ENCODE results near the gene ADAMTS7. TPM values are rescaled to one million over a fixed set of nuclear protein-coding genes. Genes with fewer than 3 reads are reported as not detected.

Gene ADAMTS7
- total and polyA plus RNA-seq, 2 of the 4 experiments (the other 2 are of a cell fraction) = 1.4 to 12.6 TPM

GRCh38 chr15:78740904-78741274 is 70.4 kb downstream of the ADAMTS7 start:
- no TSS peak for BruUV-seq (replicated peaks)
- H2BK15ac ChIP-seq (ENCODE audit: low read depth, low read length) = no peak overlapping the region
- dilution Hi-C loops (cut with HindIII; ENCODE audit: low sequenced_read_pairs, unreplicated experiment) = no loop called here
- no peaks in the 10 kb centered on the region for H3K36me3 ChIP-seq (ENCODE audit: control insufficient read depth, insufficient read depth, low read length)
- H3K18ac ChIP-seq (ENCODE audit: low read depth, low read length) = no peak overlapping the region
- H3K4me1 ChIP-seq (ENCODE audit: control insufficient read depth, insufficient read depth, low read length) = no peaks in the 10 kb centered on the region
- H2AK5ac ChIP-seq (ENCODE audit: low read depth, low read length) = no peak overlapping the region
- no peak overlapping the region for H2AFZ ChIP-seq (replicated peaks; ENCODE audit: low read length, poor library complexity)
- no peak overlapping the region for H3K14ac ChIP-seq (replicated peaks; ENCODE audit: low read depth, low read length)
- H3K4ac ChIP-seq (ENCODE audit: low read depth, low read length) = no peak overlapping the region
- no peaks in the 10 kb centered on the region for H3K79me1 ChIP-seq (ENCODE audit: low read depth in 1 of 2, low read length in 2 of 2)
- H3K56ac ChIP-seq (ENCODE audit: extremely low read depth, insufficient read depth, low read length) = no peak overlapping the region
- no peak overlapping the region for H3K4me2 ChIP-seq (ENCODE audit: low read depth, low read length)
- ATAC-seq (ENCODE audit: low read depth) (no peak), DNase-seq (no peak)
- no peaks in the 10 kb centered on the region for H3K9me3 ChIP-seq (ENCODE audit: control insufficient read depth, insufficient read depth, low read length)
- H3K27ac ChIP-seq (ENCODE audit: insufficient read depth, low read length) = no peak overlapping the region
- intact Hi-C loops (cut with micrococcal nuclease) = no loop called here
- no peak overlapping the region for H2BK5ac ChIP-seq (ENCODE audit: low read depth, low read length, poor library complexity, severe bottlenecking)
- in situ Hi-C loops (cut with MboI; ENCODE audit: low sequenced_read_pairs) = no loop called here
- TF ChIP-seq RAD21 (IDR thresholded peaks at IDR 0.05; ENCODE audit: low read length) (no peak), MXI1 (IDR thresholded peaks at IDR 0.05; ENCODE audit: borderline replicate concordance, low read depth, low read length) (no peak), CEBPB (IDR thresholded peaks at IDR 0.05; ENCODE audit: low read depth, low read length) (no peak), RFX5 (IDR thresholded peaks at IDR 0.05; ENCODE audit: low read depth, low read length) (no peak), ELK1 (IDR thresholded peaks at IDR 0.05; ENCODE audit: borderline replicate concordance, low read depth, low read length) (no peak), SMC3 (IDR thresholded peaks at IDR 0.05; ENCODE audit: low read depth, low read length) (no peak), FOS (IDR thresholded peaks at IDR 0.05; ENCODE audit: low read depth, low read length) (no peak), RCOR1 (IDR thresholded peaks at IDR 0.05; ENCODE audit: insufficient replicate concordance, low read length) (no peak), CHD1 (IDR thresholded peaks at IDR 0.05; ENCODE audit: low read depth, low read length) (no peak)
- TF ChIP-seq, protein P1, sequence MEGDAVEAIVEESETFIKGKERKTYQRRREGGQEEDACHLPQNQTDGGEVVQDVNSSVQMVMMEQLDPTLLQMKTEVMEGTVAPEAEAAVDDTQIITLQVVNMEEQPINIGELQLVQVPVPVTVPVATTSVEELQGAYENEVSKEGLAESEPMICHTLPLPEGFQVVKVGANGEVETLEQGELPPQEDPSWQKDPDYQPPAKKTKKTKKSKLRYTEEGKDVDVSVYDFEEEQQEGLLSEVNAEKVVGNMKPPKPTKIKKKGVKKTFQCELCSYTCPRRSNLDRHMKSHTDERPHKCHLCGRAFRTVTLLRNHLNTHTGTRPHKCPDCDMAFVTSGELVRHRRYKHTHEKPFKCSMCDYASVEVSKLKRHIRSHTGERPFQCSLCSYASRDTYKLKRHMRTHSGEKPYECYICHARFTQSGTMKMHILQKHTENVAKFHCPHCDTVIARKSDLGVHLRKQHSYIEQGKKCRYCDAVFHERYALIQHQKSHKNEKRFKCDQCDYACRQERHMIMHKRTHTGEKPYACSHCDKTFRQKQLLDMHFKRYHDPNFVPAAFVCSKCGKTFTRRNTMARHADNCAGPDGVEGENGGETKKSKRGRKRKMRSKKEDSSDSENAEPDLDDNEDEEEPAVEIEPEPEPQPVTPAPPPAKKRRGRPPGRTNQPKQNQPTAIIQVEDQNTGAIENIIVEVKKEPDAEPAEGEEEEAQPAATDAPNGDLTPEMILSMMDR (conservative IDR thresholded peaks at IDR 0.05; ENCODE audit: low read depth, low read length) = no peak
- WGBS, 2 experiments (ENCODE audit: extremely low coverage in 2 of 2, insufficient read length in 1 of 2) = 57% methylated on average over 3 of the region's 7 CpGs; no CpG with 5 or more reads in 1 of the 2 experiments
- no peaks in the 10 kb centered on the region for H3K9me1 ChIP-seq (ENCODE audit: insufficient read depth, low read length)
- no peak overlapping the region for H2BK120ac ChIP-seq (ENCODE audit: low read depth, low read length)
- no peak overlapping the region for H4K8ac ChIP-seq (ENCODE audit: low read depth in 2 of 2, low read length in 2 of 2)
- H2BK20ac ChIP-seq (ENCODE audit: low read depth, low read length) = no peak overlapping the region
- CTCF ChIA-PET = interaction anchor here (0.6 to 1.0 kb wide), 2 partner anchors 9 to 10 kb away, joined by 3 read pairs; no protein-coding TSS in a partner anchor
- H4K5ac ChIP-seq (ENCODE audit: low read depth, low read length) = no peak overlapping the region
- peaks cover 4% of the 10 kb centered on the region; the same call in 1 of the 2 replicates for H3K27me3 ChIP-seq (ENCODE audit: control insufficient read depth, insufficient read depth, low read length)
- POLR2A ChIA-PET (ENCODE audit: unreplicated experiment) = no interaction called here
- H4K91ac ChIP-seq (ENCODE audit: insufficient read depth, low read depth, low read length) = no peak overlapping the region
- no peaks in the 10 kb centered on the region for H4K20me1 ChIP-seq (ENCODE audit: insufficient read depth, low read length)
- H3K23ac ChIP-seq (ENCODE audit: low read depth, low read length) = no peak overlapping the region
- H3K4me3 ChIP-seq (ENCODE audit: insufficient read depth, low read depth, low read length) = no peak overlapping the region
- H2AK9ac ChIP-seq (replicated peaks; ENCODE audit: low read depth, low read length, poor library complexity) = no peak overlapping the region
- no peak overlapping the region for H3K9ac ChIP-seq (ENCODE audit: low read depth, low read length)

Data from IMR-90 (cell line).